ENCODE data around the gene DENND2C.

DNA sequence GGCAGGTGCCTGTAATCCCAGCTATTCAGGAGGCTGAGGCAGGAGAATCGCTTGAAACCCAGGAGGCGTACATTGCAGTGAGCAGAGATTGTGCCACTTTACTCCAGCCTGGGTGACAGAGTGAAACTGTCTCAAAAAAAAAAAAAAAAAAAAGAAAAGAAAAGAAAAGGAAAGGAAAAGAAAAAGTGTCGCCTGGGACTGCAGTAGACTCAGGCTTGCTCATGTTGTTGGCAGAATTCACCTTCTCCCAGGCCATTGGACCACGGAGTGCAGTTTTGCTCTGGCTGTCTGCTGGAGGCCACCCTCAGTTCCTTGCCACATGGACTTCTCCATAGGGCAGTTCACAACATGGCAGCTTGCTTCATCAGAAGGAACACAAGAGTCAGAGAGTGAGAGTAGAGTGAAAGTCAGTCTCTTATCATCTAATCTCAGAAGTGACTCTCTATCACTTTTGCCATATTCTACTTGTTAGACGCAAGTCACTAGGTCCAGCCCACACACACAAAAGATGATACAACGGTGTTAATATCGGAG, 117.7 kb downstream of the DENND2C start:
- TF ChIP-seq POLR2A (IDR thresholded peaks at IDR 0.05; ENCODE audit: low read length) (no peak), GATA1 (IDR thresholded peaks at IDR 0.05; ENCODE audit: low read depth, low read length) (no peak)

All from erythroblast (primary cell).